Measurements from ENCODE around the gene ARHGAP30.

DNA sequence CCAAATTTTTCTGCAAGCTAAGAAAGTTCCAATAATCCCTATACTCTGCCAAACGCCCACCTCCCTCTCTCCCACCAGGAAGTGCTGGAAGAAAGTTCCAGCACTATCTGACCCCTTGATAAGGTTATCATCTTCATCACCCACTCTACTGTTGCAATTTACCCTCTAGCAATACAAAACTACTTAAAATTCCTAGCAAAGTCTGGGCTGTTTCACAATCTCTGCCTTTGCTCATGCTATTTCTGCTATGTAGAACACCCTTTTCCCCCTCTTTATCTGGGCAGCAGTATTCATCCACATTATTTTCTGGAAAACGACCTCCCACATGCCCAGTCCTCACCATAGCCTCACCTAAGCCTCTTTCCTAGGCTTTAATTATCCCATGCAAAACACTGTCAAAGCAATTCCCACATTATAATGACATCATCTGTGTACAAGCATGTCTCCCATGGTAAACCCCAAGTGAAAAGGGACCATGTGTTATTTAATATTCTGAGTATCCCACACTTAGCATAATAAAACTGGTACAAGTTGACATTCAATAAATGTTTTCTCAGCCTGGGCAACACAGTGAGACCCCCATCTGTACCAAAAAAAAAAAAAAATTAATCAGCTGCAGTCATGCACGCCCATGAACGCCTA is 60.7 kb downstream of the ARHGAP30 start:
- TF ChIP-seq, protein P1, sequence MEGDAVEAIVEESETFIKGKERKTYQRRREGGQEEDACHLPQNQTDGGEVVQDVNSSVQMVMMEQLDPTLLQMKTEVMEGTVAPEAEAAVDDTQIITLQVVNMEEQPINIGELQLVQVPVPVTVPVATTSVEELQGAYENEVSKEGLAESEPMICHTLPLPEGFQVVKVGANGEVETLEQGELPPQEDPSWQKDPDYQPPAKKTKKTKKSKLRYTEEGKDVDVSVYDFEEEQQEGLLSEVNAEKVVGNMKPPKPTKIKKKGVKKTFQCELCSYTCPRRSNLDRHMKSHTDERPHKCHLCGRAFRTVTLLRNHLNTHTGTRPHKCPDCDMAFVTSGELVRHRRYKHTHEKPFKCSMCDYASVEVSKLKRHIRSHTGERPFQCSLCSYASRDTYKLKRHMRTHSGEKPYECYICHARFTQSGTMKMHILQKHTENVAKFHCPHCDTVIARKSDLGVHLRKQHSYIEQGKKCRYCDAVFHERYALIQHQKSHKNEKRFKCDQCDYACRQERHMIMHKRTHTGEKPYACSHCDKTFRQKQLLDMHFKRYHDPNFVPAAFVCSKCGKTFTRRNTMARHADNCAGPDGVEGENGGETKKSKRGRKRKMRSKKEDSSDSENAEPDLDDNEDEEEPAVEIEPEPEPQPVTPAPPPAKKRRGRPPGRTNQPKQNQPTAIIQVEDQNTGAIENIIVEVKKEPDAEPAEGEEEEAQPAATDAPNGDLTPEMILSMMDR (IDR thresholded peaks at IDR 0.05) = no peak
- TF ChIP-seq POLR2A (IDR thresholded peaks at IDR 0.05) = no peak
